ENCODE measurements around the gene NIM1K.
"Not testable (repeated sequence)": the region's sequence is repeated elsewhere in the genome, so short reads cannot be mapped to it uniquely, and the experiment has no call there.

NIM1K gene

GRCh38 chr5:43191740-43192557 is at the start of gene NIM1K:
NIM1K (plus strand) TSS chr5:43192225; CDS start chr5:43245776, 53,551 bp downstream.
- peak; percentile 18 for DNase-seq

- DNase-seq = no peak
These were observed 47.0 kb upstream of the NIM1K start for GRCh38 chr5:43145071-43145470.

- no peak for DNase-seq
These were observed 45.1 kb upstream of the NIM1K start for GRCh38 chr5:43146958-43147357.

GRCh38 chr5:43148417-43148816 is 43.6 kb upstream of the NIM1K start:
- DNase-seq = no peak

- DNase-seq = no peak
These were observed 42.8 kb upstream of the NIM1K start for GRCh38 chr5:43149231-43149630.

GRCh38 chr5:43150075-43150474 is 42.0 kb upstream of the NIM1K start:
- no peak for DNase-seq

GRCh38 chr5:43150748-43151147 is 41.3 kb upstream of the NIM1K start:
- DNase-seq = no peak

GRCh38 chr5:43152946-43153345 is 39.1 kb upstream of the NIM1K start:
- no peak for DNase-seq

GRCh38 chr5:43154469-43154868 is 37.6 kb upstream of the NIM1K start:
- peak; percentile 71 for DNase-seq

GRCh38 chr5:43155394-43156096 is 36.5 kb upstream of the NIM1K start:
- no peak for DNase-seq

GRCh38 chr5:43156388-43156787 is 35.6 kb upstream of the NIM1K start:
- no peak for DNase-seq

GRCh38 chr5:43157068-43157467 is 35.0 kb upstream of the NIM1K start:
- no peak for DNase-seq

GRCh38 chr5:43161244-43161643 is 30.8 kb upstream of the NIM1K start:
- no peak for DNase-seq

- DNase-seq = not testable (repeated sequence)
These were observed 27.2 kb upstream of the NIM1K start for GRCh38 chr5:43164801-43165200.

- no peak for DNase-seq
These were observed 26.7 kb upstream of the NIM1K start for GRCh38 chr5:43165323-43165722.

GRCh38 chr5:43168175-43168574 is 23.9 kb upstream of the NIM1K start:
- no peak for DNase-seq

GRCh38 chr5:43171451-43171850 is 20.6 kb upstream of the NIM1K start:
- no peak for DNase-seq

- no peak for DNase-seq
These were observed 20.1 kb upstream of the NIM1K start for GRCh38 chr5:43171926-43172325.

- DNase-seq = no peak
These were observed 19.2 kb upstream of the NIM1K start for GRCh38 chr5:43172779-43173178.

- DNase-seq = no peak
These were observed 17.4 kb upstream of the NIM1K start for GRCh38 chr5:43174586-43174985.

GRCh38 chr5:43179836-43180235 is 12.2 kb upstream of the NIM1K start:
- no peak for DNase-seq

- DNase-seq = no peak
These were observed 9.6 kb upstream of the NIM1K start for GRCh38 chr5:43182421-43182820.

- DNase-seq = not testable (repeated sequence)
These were observed 8.9 kb upstream of the NIM1K start for GRCh38 chr5:43183101-43183500.
